Left lung (tissue), 10 donors: Measurements from ENCODE around the gene CCR7. TPM values are rescaled to one million over a fixed set of nuclear protein-coding genes. Genes with fewer than 3 reads are reported as not detected.

Experiments used
- ATAC-seq: fragments of 200-7000 bp; cut with Tn5 transposase; one replicate; pipeline ENCODE4 v1.9.1; 2020; ENCODE audit warnings: moderate library complexity
- DNase-seq, 4 donors: peaks; one replicate each; pipeline ENCODE4 v3.0.0-alpha.2; 2013 to 2020
- H3K27ac ChIP-seq, 2 donors: fragments of 200-600 bp; sonication (generic) in 1 of 2; one replicate each; pipeline versions ENCODE4 v1.5.0 to v1.8.0; 2020 to 2021
- H3K27me3 ChIP-seq, 2 donors: fragments of 200-600 bp; sonication (generic) in 1 of 2; one replicate each; pipeline versions ENCODE4 v1.5.0 to v1.8.0; 2020 to 2021
- H3K36me3 ChIP-seq, 2 donors: fragments of 200-600 bp; sonication (generic) in 1 of 2; one replicate each; pipeline versions ENCODE4 v1.5.0 to v1.8.0; 2020 to 2021
- H3K4me1 ChIP-seq, 2 donors: fragments of 200-600 bp; one replicate each; pipeline ENCODE4 v1.8.0; 2021
- H3K4me3 ChIP-seq, 2 donors: fragments of 200-600 bp; sonication (generic) in 1 of 2; one replicate each; pipeline versions ENCODE4 v1.5.0 to v1.8.0; 2020 to 2021; ENCODE audit warnings: mild to moderate bottlenecking in 1 of 2
- H3K9me3 ChIP-seq, 2 donors: fragments of 200-600 bp; sonication (generic) in 1 of 2; one replicate each; pipeline versions ENCODE4 v1.5.0 to v1.8.0; 2020 to 2021
- CTCF ChIP-seq, 2 donors: fragments of 200-600 bp; sonication (generic) in 1 of 2; IDR thresholded peaks; one replicate each; pipeline versions ENCODE4 v1.5.0 to v1.8.0; 2021; ENCODE audit warnings: antibody characterized with exemption in 2 of 2
- intact Hi-C, 2 donors: fragments of 100-400 bp; cut with DNase I; formaldehyde crosslinking; loops; one replicate each; pipeline versions ENCODE4 v1.11.2 to v1.14.2; 2022
- polyA plus RNA-seq, 6 donors: library from polyadenylated mRNA; unstranded; fragments of 120-200 nt; gene quantifications; one replicate each; pipeline ENCODE4 v1.2.1, GENCODE V29; 2013; ENCODE audit not compliant: insufficient read length in 6 of 6
- total RNA-seq, 2 donors: library from RNA; stranded (reverse); fragmentation: NEBNext Ultra II Directional; extraction: Animal tissue kit (Norgen Biotek cat#: 25700); gene quantifications; one replicate each; pipeline ENCODE4 v1.2.1, GENCODE V29; 2021
- donor health status: DM: no; HTN: yes; CAD: no.
- donor health status: DM: no; HTN: no; CAD: no.

CCR7 gene
- total and polyA plus RNA-seq, 8 donors = 0.35 to 1.6 (median 0.79) TPM

- Histone ChIP-seq H3K9me3 (no peaks in the 10 kb centered on the region), H3K4me1 (no peaks in the 10 kb centered on the region), H3K36me3 (no peaks in the 10 kb centered on the region), H3K27ac (no peak overlapping the region), H3K27me3 (peaks cover 0 to 6% of the 10 kb centered on the region in 2 donors), H3K4me3 (no peak overlapping the region)
- no peak for TF ChIP-seq CTCF (IDR thresholded peaks at IDR 0.05)
- intact Hi-C loops = no loop called here
- DNase-seq (no peak), ATAC-seq (no peak)
Observed at GRCh38 chr17:40568074-40568836, 3.0 kb upstream of the CCR7 start.

GRCh38 chr17:40567377-40567776 is 2.1 kb upstream of the CCR7 start:
- no peak overlapping the region for H3K4me3 ChIP-seq
- H3K27me3 ChIP-seq = peaks cover 0 to 6% of the 10 kb centered on the region in 2 donors
- no peak overlapping the region for H3K27ac ChIP-seq
- no peaks in the 10 kb centered on the region for H3K9me3 ChIP-seq
- H3K4me1 ChIP-seq = no peaks in the 10 kb centered on the region
- intact Hi-C loops = no loop called here
- ATAC-seq = no peak
- no peak for TF ChIP-seq CTCF (IDR thresholded peaks at IDR 0.05)
- H3K36me3 ChIP-seq = no peaks in the 10 kb centered on the region
- no peak for DNase-seq

GRCh38 chr17:40565769-40566409 is 617 bp upstream of the CCR7 start:
- Histone ChIP-seq H3K4me1 (no peaks in the 10 kb centered on the region), H3K27ac (no peak overlapping the region), H3K4me3 (no peak overlapping the region), H3K27me3 (peaks cover 0 to 6% of the 10 kb centered on the region in 2 donors), H3K36me3 (no peaks in the 10 kb centered on the region), H3K9me3 (no peaks in the 10 kb centered on the region)
- TF ChIP-seq CTCF (IDR thresholded peaks at IDR 0.05) = no peak
- intact Hi-C loops = no loop called here
- DNase-seq (no peak), ATAC-seq (no peak)

GRCh38 chr17:40564195-40564882 is 933 bp downstream of the CCR7 start:
- DNase-seq (no peak), ATAC-seq (no peak)
- Histone ChIP-seq H3K9me3 (no peaks in the 10 kb centered on the region), H3K27me3 (peaks cover 0 to 6% of the 10 kb centered on the region in 2 donors), H3K36me3 (no peaks in the 10 kb centered on the region), H3K4me1 (peaks cover 10 to 14% of the 10 kb centered on the region in 2 donors), H3K4me3 (no peak overlapping the region), H3K27ac (no peak overlapping the region)
- TF ChIP-seq CTCF (IDR thresholded peaks at IDR 0.05) = no peak
- intact Hi-C loops = no loop called here
